GM12874 (cell line): ENCODE data around the gene TSPAN14.

ENCODE experiments used
- CTCF ChIP-seq: IDR thresholded peaks from 2 replicates; pipeline ENCODE4 v1.5.1; 2011; ENCODE audit warnings: low read depth, mild to moderate bottlenecking, control low read depth, low read length, moderate library complexity; ENCODE audit not compliant: insufficient read depth

Gene TSPAN14

DNA sequence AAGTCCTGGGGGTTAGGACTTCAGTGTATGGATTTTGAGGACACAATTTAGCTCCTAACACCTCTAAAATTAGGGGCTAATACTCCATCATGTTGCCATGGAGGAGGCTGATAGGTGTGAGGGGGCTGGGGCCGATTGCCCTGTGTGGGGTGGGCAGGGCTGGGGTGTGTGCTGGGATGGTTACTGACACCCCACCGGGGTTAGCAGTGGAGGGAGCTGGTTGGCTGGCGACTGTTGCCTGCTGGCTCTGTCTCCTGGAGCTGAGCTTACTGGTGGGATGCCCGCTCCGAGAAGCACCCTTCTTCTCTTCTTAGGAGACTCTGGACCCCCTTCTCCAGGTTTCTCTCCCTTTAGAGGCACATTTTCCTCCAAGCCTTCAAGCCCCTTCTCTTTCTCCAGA is 61.4 kb downstream of the TSPAN14 start:
- TF ChIP-seq CTCF, result no peak

- no peak for TF ChIP-seq CTCF
Observed at GRCh38 chr10:80515941-80516340, 61.8 kb downstream of the TSPAN14 start.

DNA sequence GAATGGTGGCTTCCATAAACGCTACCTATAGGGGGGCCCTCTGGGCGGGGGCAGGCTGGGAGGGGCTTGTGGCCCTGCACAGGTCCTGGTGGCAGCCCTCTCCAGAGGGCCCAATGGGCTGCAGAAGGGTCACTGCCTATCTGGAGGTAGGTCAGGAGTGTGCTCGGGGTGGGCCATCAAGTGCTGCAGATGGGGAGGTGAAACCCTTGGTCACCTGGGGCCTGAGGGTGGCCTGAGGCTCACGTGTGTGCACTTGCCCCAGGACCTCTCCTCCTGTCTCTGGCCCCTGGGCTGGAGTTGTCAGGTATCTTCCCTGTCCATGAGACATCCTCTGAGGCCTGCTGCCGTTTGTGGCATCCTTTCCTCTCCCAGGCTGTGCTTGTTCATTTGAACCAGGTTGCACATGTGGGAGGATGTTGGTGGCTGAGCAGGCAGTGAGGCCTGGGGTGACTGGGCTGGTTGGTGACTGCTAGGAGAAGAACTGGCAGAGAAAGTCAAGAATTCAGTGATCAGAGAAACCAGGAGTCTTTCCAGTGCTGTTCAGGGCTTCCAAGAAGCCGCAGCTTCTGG is 62.5 kb downstream of the TSPAN14 start:
- no peak for TF ChIP-seq CTCF

DNA sequence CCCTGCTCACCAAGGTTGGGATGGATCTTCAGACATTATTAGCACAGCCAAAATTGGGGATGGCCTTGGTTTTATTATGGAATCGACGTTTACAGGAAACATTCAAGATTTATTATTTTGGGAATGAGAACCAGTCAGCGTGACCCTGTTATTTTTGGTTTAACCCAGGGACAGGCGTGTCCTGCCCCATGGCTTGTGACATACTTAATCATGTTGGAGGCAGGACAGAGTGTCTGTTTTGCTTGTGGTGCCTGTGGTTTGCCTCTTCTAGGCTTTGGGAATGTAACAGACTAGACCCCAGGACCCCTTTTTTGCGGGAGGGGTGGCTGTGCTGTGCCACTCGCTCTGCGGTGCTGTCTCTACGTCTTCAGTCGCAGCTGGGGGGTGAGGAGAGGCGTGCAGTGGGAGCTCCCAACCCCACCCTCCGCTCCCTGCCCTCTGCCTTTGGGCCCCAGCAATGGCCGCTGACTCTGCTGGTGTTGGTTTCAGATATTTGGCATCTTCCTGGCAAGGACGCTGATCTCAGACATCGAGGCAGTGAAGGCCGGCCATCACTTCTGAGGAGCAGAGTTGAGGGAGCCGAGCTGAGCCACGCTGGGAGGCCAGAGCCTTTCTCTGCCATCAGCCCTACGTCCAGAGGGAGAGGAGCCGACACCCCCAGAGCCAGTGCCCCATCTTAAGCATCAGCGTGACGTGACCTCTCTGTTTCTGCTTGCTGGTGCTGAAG is 63.5 kb downstream of the TSPAN14 start:
- no peak for TF ChIP-seq CTCF

DNA sequence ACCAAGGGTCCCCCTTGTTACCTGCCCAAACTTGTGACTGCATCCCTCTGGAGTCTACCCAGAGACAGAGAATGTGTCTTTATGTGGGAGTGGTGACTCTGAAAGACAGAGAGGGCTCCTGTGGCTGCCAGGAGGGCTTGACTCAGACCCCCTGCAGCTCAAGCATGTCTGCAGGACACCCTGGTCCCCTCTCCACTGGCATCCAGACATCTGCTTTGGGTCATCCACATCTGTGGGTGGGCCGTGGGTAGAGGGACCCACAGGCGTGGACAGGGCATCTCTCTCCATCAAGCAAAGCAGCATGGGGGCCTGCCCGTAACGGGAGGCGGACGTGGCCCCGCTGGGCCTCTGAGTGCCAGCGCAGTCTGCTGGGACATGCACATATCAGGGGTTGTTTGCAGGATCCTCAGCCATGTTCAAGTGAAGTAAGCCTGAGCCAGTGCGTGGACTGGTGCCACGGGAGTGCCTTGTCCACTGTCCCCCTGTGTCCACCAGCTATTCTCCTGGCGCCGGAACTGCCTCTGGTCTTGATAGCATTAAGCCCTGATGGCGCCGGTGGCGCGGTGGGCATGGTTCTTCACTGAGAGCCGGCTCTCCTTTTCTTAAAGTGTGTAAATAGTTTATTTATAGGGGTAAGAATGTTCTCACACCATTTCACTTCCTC is 64.2 kb downstream of the TSPAN14 start:
- TF ChIP-seq CTCF, result no peak

- no peak for TF ChIP-seq CTCF
Observed at GRCh38 chr10:80518807-80519360, 64.8 kb downstream of the TSPAN14 start.

GRCh38 chr10:80519936-80520650 is 66.0 kb downstream of the TSPAN14 start:
- no peak for TF ChIP-seq CTCF
